ENCODE data around the gene ZNF283.
"Not testable (repeated sequence)": the region's sequence is repeated elsewhere in the genome, so short reads cannot be mapped to it uniquely, and the experiment has no call there.

ZNF283 gene

GRCh38 chr19:43848821-43849220 is 21.7 kb downstream of the ZNF283 start:
- DNase-seq, result no peak

- no peak for DNase-seq
Measured at GRCh38 chr19:43858174-43858573, 31.1 kb downstream of the ZNF283 start.

- DNase-seq, result not testable (repeated sequence)
Measured at GRCh38 chr19:43866923-43867322, 39.8 kb downstream of the ZNF283 start.

DNA sequence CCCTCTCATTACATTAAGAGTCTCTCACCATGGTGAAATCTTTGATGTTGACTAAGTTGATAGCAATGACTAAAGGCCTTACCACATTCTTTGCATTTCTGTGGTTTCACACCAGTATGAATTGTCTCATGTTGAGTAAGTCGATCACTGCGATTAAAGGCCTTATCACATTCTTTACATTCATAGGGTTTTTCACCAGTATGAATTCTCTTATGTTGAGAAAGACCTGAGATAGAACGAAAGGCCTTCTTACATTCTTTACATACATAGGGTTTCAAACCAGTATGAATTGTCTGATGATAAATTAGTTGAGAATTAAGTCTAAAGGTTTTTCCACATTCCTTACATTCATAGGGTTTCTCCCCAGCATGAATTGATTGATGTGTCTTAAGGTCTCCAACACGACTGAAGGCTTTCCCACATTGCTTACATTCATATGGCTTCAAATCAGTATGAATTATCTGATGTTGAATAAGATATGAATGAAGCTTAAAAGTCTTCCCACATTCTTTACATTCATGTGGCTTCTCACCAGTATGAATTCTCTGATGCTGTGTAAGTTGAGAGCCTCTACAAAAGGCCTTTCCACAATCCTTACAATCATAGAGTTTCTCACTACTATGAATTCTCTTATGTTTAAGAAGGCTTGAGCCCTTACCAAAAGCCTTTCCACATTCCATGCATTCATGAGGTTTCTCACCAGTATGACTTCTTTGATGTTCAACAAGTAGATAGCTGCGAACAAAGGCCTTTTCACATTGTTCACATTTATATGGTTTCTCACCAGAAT is 45.6 kb downstream of the ZNF283 start:
- no peak for DNase-seq

DNA sequence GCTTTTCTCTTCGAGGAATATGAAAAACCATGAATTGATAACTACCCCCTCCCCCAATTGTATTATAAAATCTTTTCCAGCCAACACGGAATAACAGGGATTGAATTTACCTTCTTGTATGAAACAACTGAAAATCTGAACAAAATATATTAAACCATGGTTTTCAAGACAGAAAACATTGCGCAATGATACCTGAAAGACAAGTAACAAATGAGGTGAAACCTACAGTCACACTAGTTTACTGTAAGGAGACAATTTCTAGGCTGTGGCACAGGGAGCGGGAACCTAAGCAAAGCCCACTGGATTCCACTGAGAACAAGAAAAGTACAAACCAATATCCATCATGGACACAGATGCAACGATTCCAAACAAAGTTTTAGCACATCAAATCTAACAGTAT is 53.4 kb downstream of the ZNF283 start:
- DNase-seq, result no peak

DNA sequence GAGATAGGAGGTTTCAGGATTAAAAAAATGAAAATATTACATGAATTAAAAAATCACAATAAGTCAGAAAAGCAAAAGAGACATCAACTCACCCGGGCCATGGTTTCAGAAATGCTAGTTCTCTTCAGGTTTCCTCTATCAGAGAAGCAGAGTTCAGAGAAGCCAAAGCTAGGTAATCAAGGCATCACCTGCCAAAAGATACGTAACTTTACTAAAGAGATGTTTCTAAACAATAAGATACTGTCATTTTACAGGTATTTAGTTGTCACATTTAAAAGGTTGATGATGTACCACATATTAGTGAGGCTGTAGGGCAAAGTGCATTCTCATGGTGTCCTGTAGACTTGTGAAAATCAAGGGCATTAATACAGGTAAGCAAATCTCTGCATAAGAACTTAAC is 56.7 kb downstream of the ZNF283 start, which contains the start of gene ZNF404:
TSS of gene ZNF404 (minus strand) at position 101 of the 400 bp plus-strand sequence.
- no peak for DNase-seq

DNA sequence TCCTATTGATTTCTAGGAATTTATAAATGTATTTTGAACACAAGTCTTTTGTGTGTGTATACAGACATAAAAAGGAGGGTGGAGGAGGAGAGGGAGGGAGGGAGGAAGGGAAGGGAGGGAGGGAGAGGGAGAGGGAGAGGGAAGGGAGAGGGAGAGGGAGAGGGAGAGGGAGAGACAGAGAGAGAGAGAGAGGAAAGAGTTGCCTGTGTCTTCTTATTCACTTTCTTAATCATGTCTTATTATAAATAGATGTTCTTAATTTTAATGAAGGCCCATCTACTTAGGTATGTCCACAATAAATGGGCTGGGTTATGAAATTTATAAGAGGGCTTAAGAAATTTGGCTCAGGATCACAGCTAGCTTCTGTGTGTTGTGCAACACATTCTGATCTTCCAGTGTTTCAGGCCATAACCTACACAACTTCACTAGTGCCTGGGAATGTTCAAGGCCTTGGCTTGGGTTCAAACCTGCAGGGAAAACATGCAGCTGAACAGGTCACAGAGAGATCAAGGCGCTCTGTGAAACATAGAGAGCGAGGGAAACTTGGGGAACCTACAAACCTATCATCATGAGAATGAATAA is 68.7 kb downstream of the ZNF283 start:
- no peak for DNase-seq
